MCF 10A (cell line): ENCODE results near the gene ADARB2. TPM values are rescaled to one million over a fixed set of nuclear protein-coding genes. Genes with fewer than 3 reads are reported as not detected.

Experiments
- BruUV-seq: library from RNA; stranded (reverse); fragments of 400-500 nt; replicated peaks from 2 replicates; lab custom pipeline; 2021; lab: Mats Ljungman, UMichigan
- CTCF ChIA-PET: fragments of 300-600 bp; sonication (Branson Sonifier 250); formaldehyde crosslinking; extraction: SDS; loops from one replicate; lab custom pipeline; 2021; ENCODE audit warnings: antibody characterized with exemption, inconsistent platforms; lab: Yijun Ruan, JAX
- POLR2A ChIA-PET: fragments of 300-600, 350-650 bp; sonication (Branson Sonifier 250); formaldehyde crosslinking; extraction: SDS; loops from one replicate; lab custom pipeline; 2020; ENCODE audit warnings: antibody characterized with exemption, inconsistent platforms; lab: Yijun Ruan, JAX
- DNase-seq: peaks from one replicate; pipeline ENCODE4 v3.0.0-alpha.2; 2018; ENCODE audit not compliant: unreplicated experiment
- H3K27ac Mint-ChIP-seq: one replicate; pipeline ENCODE4 v1.8.0; 2022; ENCODE audit warnings: mild to moderate bottlenecking, low read depth, mixed read lengths; ENCODE audit not compliant: unreplicated experiment
- H3K27me3 Mint-ChIP-seq: one replicate; pipeline ENCODE4 v1.8.0; 2022; ENCODE audit warnings: mixed read lengths; ENCODE audit not compliant: insufficient read depth, unreplicated experiment
- H3K36me3 Mint-ChIP-seq: one replicate; pipeline ENCODE4 v1.8.0; 2022; ENCODE audit warnings: mild to moderate bottlenecking, moderate library complexity, mixed read lengths; ENCODE audit not compliant: insufficient read depth, unreplicated experiment
- H3K4me1 Mint-ChIP-seq: one replicate; pipeline ENCODE4 v1.8.0; 2022; ENCODE audit warnings: mixed read lengths; ENCODE audit not compliant: insufficient read depth, unreplicated experiment
- H3K4me3 Mint-ChIP-seq: one replicate; pipeline ENCODE4 v1.8.0; 2022; ENCODE audit warnings: mild to moderate bottlenecking, moderate library complexity, mixed read lengths; ENCODE audit not compliant: unreplicated experiment
- H3K9me3 Mint-ChIP-seq: one replicate; pipeline ENCODE4 v1.8.0; 2022; ENCODE audit warnings: mixed read lengths; ENCODE audit not compliant: unreplicated experiment
- intact Hi-C: fragments of 100-400 bp; cut with micrococcal nuclease; formaldehyde crosslinking; loops from 2 replicates; pipeline ENCODE4 v1.14.1; 2022
- total RNA-seq: library from RNA; stranded (reverse); gene quantifications from 2 replicates; pipeline ENCODE4 v1.2.3, GENCODE V29; 2022
- TF ChIP-seq, protein P1 (sequence below): fragments of 200-600 bp; IDR thresholded peaks from one replicate; pipeline ENCODE4 v1.8.0; 2022; ENCODE audit warnings: antibody characterized with exemption, mild to moderate bottlenecking; ENCODE audit not compliant: unreplicated experiment

ADARB2 gene
- total RNA-seq, 1 experiment from 2014 or later, result 0.96 TPM

DNA sequence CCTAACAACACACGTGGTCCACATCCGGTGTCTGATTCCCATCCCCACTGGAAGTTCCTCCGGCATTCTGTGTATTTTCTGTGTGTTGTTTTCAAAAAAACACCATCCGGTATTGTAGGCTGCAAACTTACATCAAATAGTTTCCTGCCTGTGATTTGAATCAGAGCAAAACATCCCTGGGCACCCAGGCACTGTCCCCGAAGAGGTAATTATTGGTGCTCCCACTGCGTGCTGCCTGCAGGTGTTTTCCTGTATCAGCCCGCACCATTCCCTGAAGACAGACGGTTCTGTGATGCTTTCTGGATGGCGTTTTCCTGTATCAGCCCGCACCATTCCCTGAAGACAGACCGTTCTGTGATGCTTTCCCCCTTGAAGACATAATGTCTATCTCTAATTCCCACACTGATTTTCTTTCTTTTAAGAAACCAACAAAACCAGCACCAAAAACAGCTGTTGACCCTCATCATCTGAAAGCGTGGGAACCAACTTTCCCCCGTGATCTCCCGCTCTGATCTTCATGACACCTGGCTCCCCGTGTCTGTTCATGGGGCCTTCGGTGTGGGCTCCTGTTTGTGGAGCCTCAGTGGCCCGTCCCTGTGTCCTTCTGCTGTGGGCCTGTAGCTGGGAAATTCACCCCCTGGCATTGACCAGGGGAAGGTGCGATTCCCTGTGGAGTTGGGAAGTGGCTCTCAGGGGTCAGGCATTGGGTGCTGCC, 205.3 kb downstream of the ADARB2 start:
- no peak for DNase-seq
- BruUV-seq, result no TSS peak
- intact Hi-C loops, result no loop called here
- Mint-ChIP-seq H3K4me1 (no peaks in the 10 kb centered on the region), H3K27ac (no peak overlapping the region), H3K9me3 (peaks cover 7% of the 10 kb centered on the region), H3K36me3 (peaks cover 6% of the 10 kb centered on the region), H3K4me3 (no peak overlapping the region), H3K27me3 (peaks cover 22% of the 10 kb centered on the region)
- POLR2A ChIA-PET, result no interaction called here
- TF ChIP-seq, protein P1, sequence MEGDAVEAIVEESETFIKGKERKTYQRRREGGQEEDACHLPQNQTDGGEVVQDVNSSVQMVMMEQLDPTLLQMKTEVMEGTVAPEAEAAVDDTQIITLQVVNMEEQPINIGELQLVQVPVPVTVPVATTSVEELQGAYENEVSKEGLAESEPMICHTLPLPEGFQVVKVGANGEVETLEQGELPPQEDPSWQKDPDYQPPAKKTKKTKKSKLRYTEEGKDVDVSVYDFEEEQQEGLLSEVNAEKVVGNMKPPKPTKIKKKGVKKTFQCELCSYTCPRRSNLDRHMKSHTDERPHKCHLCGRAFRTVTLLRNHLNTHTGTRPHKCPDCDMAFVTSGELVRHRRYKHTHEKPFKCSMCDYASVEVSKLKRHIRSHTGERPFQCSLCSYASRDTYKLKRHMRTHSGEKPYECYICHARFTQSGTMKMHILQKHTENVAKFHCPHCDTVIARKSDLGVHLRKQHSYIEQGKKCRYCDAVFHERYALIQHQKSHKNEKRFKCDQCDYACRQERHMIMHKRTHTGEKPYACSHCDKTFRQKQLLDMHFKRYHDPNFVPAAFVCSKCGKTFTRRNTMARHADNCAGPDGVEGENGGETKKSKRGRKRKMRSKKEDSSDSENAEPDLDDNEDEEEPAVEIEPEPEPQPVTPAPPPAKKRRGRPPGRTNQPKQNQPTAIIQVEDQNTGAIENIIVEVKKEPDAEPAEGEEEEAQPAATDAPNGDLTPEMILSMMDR, result no peak
- CTCF ChIA-PET, result interaction anchor here (0.5 kb wide), 1 partner anchor 730 kb away, joined by 3 read pairs; no protein-coding TSS in a partner anchor

DNA sequence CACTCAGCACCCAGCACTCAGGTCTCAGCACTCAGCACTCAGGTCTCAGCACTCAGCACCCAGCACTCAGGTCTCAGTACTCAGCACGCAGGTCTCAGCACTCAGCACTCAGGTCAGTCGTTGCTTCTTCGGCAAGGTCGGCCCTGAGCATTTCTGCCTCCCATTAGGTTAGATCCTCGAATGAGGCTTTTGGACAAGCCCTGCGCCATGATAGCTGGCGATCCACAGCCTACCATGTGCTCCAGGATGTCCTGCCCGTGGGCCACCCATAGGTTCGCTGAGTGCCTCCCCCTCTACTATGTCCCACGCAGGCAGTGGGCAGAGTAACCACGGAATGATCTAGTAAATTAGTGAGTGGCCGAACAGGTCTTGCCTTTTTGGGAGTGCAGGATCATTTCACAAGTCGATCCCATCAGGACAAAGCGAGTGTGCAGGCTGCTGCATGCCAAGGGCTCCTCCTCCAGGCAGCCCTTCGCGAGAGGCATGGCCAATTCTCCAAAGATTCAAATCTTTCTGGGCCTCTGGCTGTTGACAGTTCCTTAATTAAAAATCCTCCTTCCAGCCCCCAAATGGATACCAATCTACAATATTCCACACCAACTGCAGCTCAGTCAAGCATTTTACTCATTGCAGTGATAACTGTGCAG, 206.3 kb downstream of the ADARB2 start:
- Mint-ChIP-seq H3K9me3 (peaks cover 7% of the 10 kb centered on the region), H3K27ac (no peak overlapping the region)
- CTCF ChIA-PET, result no interaction called here

DNA sequence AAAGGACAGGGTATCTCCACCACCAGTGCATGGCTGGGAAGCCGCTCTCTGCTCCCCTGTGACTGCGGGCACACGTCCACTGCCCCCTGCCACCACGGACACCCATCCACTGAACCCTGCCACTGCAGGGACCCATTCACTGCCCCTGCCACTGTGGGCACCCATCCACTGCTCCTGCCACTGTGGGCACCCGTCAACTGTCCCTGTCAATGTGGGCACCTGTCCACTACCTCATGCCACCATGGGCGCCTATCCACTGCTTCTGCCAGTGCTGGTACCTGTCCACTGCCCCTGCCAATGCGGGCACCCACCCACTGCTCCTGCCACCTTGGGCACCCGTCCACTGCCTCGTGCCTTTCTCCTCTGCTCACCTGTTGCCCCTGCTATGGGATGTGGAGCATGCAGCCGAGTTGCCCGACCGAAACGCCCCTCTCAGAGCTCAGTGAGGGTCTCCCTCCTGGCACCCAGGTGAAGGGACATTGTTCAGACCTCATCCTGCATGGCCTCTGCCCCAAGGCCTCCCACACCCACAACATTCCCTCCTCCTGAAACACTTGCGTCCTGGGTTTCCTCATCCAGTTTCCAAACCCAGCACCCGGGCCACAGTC, 207.4 kb downstream of the ADARB2 start:
- intact Hi-C loops, result no loop called here
- Mint-ChIP-seq H3K27ac (no peak overlapping the region), H3K36me3 (peaks cover 6% of the 10 kb centered on the region), H3K9me3 (peaks cover 7% of the 10 kb centered on the region), H3K4me1 (no peaks in the 10 kb centered on the region), H3K4me3 (no peak overlapping the region), H3K27me3 (peaks cover 23% of the 10 kb centered on the region)
- DNase-seq, result no peak
- CTCF ChIA-PET, result no interaction called here
- POLR2A ChIA-PET, result no interaction called here
- no TSS peak for BruUV-seq
- TF ChIP-seq, protein P1, result no peak

More for the DNA sequence above, 206.3 kb downstream of the ADARB2 start:
- no peak overlapping the region for H3K4me3 Mint-ChIP-seq
- peaks cover 6% of the 10 kb centered on the region for H3K36me3 Mint-ChIP-seq
- POLR2A ChIA-PET, result no interaction called here
- intact Hi-C loops, result no loop called here
- DNase-seq, result no peak
- TF ChIP-seq, protein P1, result no peak
- H3K27me3 Mint-ChIP-seq, result peaks cover 23% of the 10 kb centered on the region
- no peaks in the 10 kb centered on the region for H3K4me1 Mint-ChIP-seq
- no TSS peak for BruUV-seq

DNA sequence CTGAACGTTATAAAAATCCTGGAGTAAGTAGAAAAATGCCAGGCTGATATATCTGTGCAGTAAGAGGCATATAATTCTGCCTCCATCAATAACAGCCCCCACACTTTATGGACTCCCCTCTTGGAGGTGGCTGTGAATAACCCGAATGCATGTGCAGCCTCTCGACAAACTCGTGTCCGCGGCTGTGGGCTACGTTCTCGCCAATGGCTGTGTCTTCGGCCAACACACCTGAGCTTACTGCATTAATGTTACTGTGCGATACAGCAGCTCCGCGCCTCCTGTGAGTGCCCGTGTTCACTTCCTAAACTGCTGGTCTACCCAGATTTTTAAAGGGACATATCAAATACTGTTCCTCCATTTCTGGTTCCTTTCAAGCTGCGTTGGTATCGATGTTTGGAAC, 209.4 kb downstream of the ADARB2 start:
- Mint-ChIP-seq H3K4me1 (no peaks in the 10 kb centered on the region), H3K4me3 (no peak overlapping the region), H3K36me3 (no peaks in the 10 kb centered on the region), H3K9me3 (peaks cover 7% of the 10 kb centered on the region), H3K27me3 (peaks cover 23% of the 10 kb centered on the region), H3K27ac (no peak overlapping the region)
- CTCF ChIA-PET, result no interaction called here
- TF ChIP-seq, protein P1, result no peak
- POLR2A ChIA-PET, result no interaction called here
- no TSS peak for BruUV-seq
- DNase-seq, result no peak
- intact Hi-C loops, result no loop called here
